Measurements from ENCODE around the gene CXCR5.
A peak's percentile ranks its signal among the peaks of the same experiment; 100 is the strongest.

The CXCR5 gene

DNA sequence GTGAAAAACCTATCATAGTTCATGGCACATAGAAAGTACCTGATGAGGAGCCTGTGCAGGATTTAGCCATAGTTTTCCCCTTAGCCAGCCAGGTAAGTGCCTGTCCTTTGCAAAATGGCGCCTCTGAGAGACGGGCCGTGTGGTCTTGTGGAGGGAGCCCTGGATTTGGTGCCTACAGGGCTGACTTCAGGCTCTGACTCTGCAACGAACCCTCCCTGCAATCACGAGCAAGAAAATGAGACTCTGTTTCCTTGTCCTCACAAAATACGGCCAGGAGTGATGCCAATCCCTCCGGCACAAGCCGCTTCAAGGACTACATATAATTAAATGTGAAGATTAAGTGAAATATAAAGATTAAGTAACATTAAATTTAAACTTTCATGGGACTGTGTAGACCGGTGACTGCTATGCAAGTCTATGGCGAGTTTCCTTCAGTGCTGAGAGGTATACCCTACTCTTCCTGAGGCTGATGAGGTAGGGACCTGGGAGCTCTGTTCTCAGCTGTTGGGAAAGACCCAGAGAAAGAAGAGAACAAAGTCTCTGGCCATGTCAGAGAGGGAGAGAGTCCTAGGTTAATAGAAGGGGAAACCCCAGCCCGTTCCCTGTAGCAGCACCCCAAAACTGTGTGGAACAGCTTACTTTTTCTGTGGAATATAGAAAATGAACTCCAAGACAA is 6.1 kb upstream of the CXCR5 start:
- no peak for DNase-seq

DNA sequence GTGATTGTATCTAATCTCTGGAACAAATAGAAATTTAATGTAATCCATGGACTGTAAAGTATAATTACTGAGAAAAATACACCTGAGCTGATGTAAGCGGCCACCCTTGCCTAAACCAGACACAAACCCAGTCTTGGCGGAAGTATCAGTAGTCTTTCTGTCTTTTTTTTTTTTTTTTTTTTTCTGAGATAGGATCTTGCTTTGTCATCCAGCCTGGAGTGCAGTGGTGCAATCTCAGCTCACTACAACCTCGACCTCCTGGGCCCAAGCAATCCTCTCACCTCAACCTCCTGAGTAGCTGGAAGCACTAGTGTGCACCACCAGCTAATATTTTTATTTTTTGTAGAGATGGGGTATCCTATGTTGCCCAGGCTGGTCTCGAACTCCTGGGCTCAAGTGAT is 5.5 kb upstream of the CXCR5 start:
- no peak for DNase-seq

DNA sequence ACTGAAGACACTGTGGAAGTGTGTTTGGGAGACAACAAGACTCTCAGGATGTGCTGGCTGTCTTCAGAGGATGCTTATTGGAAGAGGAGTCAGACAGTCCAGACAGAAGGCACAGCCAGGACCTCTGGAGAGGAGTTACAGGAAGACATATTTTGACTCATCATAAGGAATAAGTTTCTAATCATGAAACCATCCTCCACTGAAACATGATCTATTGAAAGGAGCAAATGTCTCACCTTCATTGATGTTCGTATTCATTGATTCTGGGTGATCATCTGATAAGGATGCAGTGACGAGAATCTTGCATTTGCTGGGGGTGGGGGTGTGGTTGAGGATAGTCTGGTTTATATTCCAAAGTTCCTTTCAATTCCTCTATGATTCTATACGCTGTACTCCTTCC is 2.5 kb upstream of the CXCR5 start:
- no peak for DNase-seq

DNA sequence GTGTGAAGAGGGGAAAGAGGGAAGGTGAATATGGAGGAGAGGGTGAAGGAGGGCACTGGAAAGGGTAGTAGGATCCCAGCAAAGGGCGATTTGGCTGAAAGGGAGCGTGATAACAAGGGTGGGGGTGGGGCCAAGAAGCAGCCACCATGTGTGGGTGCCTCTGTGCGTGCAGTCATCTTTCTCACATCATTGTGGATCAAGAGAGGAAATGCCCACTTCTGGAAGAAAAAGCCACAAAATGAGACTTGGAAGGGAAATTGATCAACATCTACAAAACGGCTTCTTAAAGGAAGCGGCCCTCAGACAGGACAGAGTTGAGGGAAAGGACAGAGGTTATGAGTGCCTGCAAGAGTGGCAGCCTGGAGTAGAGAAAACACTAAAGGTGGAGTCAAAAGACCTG is 1.2 kb upstream of the CXCR5 start:
- no peak for DNase-seq

DNA sequence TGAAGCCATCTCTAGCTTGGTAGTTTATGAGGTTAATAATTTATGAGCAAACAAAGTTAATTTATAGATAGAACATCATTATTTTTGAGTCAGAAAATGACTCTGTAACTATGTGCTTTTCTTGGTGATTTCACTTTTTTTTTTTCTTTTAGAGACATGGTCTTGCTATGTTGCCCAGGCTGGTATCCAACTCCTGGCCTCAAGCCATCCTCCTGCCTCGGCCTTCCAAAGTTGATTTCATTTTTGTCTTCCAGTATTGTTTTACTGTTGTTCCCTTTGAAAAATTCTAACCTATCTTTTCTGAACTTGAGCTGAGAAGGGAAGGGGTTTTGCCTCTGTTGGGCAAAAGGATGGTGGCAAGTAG is 706 bp upstream of the CXCR5 start:
- DNase-seq, result no peak

DNA sequence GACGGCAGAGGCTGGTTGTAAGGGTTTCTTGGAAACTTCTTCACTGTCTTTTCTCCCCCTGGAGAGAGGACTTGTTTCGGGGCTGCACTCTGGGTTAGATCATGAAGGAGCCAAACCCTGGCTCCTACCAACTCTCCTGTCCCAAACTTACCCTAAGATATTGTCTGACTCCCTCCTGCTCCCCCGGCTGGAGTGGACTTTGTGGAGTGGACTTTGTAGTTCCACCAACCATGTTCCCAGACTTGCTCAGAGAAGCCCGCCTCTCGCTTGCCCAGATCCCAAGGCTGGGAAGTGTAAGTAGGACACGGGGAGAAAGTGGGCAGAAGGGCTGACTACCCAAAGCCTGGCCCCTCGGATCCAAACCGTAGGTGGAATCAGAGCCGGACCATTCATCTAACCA is 1.2 kb downstream of the CXCR5 start:
- DNase-seq, result no peak

DNA sequence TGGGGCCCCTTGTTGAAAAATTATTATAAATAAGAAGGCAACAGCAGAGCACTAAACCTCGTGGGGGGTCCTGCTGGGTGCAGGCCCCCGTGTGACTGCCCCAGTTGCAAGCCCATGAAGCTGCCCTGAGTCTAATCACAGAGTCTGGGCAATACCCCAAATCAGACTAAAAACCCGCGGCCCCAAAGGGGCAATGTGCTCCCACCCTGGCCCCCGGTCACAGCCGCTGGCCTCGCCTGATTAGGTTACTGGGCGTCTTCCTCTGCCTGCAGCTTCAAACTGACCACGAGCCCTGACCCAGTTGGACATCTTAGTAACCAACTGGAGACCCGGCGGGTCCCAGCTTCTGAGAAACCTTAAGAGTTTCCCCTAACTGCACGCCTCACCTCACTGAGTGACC is 1.6 kb downstream of the CXCR5 start:
- no peak for DNase-seq

DNA sequence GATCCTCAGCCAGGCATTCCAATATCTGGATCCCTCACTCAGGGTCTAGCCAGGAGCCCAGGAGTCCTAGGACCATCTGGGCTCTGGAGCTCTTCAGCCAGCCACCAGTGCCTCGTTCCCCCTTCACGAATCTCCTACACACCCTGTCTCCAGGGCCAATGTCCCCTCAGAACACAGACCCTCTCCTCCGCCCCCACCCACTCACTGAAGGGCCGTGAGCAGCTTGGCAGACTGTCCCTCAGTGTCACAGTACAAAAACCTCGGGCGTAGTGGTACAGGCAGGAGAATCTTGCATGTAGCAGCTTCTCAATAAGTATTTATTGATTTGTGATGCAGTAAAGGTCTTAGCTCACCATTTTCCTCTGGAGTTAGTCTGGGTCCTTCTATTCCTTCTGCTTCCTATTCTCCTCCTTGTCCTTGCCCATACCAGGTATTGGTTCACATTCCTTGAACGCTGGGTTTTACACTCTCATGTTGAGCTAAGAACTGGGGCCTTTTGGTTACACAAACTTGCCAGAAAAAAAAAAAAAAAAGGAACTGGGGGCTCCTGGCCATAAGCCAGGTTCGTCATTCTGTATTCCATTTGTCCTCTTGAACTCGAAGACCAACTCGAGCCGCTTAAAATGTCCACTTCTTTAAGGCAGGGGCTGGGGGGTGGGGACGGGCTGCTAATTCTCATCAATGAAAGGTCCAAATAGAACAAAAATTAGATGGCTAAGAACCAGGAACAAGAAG is 2.3 kb downstream of the CXCR5 start:
- DNase-seq, result no peak

DNA sequence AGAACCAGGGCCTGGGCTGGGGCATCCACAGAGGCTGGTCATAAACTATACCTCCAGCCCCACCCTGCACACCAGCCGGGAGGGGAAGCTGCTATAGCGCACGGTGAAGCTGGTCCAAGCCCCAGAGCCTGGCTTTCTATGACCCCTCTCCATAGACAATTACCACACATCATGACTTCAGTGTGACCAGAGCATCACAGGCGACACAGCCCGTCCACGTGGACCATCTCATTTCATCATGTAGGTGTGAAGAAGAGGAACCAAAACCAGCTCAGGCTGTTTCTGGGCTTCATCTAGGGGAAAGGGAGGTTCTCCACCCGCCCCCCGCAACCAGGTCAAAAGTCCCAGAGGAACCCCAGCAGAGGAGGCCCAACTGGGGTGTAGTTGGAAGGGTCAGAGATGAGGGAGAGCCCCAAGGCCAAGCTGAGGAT is 3.0 kb downstream of the CXCR5 start:
- no peak for DNase-seq

DNA sequence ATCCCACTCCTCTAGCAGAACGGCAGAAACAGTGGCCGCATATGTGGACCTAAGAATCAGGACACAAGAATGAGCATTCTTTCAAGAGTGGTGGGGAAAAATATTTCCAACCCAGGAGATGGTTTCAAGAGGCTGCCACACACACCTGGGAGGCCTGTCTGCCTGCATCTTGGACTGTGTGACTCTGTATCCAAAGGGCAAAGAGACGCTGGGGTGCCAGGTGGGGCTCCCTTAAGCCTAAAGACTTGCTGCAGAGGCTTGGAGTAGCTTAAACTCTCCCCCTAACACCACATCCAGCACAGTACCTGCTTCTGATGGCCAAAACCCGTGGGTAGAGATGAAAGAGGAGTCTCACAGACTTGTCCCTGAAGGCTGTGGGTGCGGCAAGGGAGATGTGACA is 3.5 kb downstream of the CXCR5 start:
- no peak for DNase-seq

DNA sequence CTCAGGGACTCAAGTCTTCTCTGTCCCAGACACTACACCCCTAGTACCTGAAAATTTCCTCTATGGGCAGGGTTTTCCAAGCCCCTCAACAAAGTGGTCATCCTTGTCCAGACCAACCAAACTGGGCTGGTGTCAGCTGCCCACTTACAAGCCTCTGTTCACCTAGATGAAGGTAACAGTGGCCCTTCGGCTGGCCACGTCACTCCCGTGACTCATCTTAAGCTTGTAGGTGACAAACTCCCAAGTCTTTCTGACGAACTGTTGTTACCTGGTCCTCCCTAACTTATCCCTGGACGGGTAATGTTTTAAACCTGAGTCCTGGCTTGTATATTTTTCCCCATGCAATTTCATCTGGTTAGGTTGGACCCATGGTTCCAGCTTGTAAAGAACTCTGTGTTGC is 4.7 kb downstream of the CXCR5 start:
- no peak for DNase-seq

DNA sequence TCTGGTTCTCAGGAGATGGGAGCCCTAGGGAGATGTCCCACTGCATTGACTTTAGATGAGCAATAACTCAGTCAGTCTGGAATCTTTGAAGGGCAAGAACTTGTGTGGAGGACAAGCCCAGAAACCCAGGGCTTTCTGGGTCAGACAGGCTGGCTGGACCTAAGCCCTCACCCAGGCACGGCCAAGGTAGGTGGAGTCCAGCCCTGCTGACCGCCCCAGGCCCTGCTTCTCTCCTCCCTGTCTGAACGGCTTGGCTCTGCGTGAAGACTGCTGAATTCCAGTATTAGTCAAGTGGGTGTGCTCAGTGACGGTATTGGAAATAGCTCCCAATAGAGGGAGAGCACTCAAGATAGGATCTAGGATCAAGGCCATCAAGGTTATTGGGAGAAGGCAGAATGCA is 6.1 kb downstream of the CXCR5 start:
- no peak for DNase-seq

DNA sequence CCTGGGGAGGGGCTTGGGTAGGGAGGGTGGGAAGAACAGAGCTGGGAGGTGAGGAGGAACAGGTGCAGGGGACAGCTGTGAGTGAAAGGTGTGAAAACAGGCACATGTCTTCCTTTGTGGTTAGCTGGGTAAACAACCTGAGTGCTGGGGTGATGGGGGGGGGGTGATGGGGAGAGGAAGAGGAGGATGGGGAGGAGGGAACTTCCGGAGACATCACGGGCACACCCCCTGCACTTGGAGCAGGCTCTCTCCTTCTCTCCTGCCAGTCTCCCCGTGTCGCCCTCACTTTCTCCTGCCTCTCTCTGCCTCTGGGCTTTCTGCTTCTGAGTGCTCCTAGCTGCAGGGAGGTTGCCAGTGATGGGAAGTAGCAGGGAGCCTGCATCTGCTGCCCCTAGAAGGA is 8.8 kb downstream of the CXCR5 start:
- DNase-seq, result peak; percentile 54

DNA sequence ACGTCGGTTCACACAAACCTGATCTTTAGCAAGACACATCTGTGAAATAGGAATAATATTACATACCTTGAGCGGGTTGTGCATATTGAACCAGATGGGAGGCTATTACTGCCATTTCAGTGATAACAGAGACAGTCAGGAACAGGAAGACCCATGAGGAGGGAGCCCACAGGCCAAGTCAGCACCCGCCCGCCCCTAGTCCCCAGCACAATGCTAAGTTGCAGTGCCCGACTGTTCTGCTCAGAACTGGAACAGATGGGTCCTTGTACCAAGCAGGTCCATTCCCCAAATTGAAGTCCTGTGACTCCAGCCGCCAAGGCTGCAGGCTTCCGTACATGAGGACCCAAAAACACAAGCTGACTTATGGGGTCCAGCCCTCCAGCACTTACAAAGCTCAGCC is 9.3 kb downstream of the CXCR5 start:
- no peak for DNase-seq

DNA sequence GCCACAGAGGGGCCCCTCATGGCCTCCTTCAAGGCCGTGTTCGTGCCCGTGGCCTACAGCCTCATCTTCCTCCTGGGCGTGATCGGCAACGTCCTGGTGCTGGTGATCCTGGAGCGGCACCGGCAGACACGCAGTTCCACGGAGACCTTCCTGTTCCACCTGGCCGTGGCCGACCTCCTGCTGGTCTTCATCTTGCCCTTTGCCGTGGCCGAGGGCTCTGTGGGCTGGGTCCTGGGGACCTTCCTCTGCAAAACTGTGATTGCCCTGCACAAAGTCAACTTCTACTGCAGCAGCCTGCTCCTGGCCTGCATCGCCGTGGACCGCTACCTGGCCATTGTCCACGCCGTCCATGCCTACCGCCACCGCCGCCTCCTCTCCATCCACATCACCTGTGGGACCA is 10.0 kb downstream of the CXCR5 start:
- no peak for DNase-seq

DNA sequence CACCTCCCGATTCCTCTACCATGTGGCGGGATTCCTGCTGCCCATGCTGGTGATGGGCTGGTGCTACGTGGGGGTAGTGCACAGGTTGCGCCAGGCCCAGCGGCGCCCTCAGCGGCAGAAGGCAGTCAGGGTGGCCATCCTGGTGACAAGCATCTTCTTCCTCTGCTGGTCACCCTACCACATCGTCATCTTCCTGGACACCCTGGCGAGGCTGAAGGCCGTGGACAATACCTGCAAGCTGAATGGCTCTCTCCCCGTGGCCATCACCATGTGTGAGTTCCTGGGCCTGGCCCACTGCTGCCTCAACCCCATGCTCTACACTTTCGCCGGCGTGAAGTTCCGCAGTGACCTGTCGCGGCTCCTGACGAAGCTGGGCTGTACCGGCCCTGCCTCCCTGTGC is 10.5 kb downstream of the CXCR5 start:
- DNase-seq, result no peak

DNA sequence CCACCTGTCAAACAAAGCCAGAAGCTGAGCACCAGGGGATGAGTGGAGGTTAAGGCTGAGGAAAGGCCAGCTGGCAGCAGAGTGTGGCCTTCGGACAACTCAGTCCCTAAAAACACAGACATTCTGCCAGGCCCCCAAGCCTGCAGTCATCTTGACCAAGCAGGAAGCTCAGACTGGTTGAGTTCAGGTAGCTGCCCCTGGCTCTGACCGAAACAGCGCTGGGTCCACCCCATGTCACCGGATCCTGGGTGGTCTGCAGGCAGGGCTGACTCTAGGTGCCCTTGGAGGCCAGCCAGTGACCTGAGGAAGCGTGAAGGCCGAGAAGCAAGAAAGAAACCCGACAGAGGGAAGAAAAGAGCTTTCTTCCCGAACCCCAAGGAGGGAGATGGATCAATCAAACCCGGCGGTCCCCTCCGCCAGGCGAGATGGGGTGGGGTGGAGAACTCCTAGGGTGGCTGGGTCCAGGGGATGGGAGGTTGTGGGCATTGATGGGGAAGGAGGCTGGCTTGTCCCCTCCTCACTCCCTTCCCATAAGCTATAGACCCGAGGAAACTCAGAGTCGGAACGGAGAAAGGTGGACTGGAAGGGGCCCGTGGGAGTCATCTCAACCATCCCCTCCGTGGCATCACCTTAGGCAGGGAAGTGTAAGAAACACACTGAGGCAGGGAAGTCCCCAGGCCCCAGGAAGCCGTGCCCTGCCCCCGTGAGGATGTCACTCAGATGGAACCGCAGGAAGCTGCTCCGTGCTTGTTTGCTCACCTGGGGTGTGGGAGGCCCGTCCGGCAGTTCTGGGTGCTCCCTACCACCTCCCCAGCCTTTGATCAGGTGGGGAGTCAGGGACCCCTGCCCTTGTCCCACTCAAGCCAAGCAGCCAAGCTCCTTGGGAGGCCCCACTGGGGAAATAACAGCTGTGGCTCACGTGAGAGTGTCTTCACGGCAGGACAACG is 11.7 kb downstream of the CXCR5 start:
- DNase-seq, result no peak

DNA sequence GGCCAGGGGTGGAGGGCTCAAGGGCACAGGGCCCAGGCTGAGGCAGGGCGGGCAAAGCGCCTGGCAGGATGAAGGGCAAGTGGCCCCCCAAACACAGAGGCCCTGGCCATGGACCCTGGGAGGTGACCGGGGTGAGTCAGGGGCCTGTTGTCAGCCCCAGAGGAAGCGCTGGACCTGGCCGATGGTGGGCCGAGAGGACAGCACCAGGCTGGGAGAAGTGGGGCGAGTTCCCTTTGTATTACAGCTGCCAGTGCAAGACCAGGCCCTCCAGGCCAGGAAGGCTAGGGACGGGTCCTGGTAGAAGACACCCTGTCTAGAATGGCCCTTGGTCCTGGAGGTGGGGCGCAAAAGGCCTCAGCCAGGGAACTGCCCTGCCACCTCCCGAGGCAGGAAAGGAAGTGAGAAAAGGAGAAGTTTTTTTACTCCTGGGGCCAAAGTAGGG is 12.8 kb downstream of the CXCR5 start:
- no peak for DNase-seq

DNA sequence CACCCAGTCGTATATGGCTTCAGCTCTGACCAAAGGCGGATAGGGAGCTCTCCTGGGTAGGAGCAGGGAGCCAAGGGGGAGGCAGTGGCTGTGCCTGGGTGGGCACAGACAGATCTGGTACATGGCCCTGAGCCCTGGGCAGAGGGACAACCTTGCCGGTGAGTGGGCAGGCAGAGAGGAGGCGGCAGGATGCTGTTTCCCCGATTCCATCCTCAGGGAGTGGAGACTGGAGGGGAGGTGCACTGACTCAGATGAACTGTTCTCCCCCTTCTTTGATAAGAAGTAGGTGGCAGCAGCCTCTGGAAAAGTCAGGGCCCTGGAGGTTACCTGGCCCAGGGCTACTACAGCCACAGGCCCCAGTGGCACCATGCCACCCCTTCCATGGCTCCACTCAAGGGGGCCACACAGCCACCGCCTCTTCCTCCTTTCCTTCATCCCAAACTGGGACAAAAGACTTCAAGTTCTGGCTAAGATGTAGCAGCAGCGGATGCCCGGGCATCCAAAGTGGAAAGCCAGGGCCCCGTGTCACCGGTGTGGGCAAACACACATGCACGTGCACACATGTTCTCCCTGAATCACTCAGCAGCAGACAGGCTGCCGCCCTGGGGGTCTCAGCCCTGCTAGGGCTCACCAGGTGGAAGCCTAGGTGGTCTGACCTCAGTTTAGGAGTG is 13.4 kb downstream of the CXCR5 start:
- no peak for DNase-seq

DNA sequence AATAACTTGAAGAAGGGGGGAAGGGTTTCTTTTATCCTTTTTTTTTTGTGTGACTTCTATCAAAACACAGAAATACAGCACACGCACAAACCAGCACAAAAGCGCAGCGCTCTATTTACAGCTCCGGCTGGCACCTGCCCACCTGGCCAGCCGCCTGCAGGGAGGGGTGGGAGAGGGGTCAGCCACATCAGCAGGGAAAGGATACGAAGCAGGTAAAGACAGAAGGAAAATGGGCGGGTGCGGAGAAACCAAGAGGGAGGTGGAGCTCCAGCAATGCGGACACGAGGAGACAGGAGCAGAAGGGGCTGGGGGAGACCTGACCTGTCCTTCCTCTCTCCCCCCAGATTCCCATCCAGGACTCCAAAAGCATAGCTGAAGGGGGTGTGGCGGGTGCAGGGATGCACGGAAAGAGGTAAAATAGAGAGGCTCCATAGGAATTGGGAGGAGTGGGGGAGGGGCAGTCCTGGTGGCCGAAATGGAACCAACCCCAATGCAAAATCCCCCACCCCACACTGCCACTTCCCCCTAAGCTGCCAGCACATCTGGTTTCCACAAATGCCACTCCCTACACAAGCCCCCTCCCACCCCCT is 14.1 kb downstream of the CXCR5 start:
- no peak for DNase-seq

DNA sequence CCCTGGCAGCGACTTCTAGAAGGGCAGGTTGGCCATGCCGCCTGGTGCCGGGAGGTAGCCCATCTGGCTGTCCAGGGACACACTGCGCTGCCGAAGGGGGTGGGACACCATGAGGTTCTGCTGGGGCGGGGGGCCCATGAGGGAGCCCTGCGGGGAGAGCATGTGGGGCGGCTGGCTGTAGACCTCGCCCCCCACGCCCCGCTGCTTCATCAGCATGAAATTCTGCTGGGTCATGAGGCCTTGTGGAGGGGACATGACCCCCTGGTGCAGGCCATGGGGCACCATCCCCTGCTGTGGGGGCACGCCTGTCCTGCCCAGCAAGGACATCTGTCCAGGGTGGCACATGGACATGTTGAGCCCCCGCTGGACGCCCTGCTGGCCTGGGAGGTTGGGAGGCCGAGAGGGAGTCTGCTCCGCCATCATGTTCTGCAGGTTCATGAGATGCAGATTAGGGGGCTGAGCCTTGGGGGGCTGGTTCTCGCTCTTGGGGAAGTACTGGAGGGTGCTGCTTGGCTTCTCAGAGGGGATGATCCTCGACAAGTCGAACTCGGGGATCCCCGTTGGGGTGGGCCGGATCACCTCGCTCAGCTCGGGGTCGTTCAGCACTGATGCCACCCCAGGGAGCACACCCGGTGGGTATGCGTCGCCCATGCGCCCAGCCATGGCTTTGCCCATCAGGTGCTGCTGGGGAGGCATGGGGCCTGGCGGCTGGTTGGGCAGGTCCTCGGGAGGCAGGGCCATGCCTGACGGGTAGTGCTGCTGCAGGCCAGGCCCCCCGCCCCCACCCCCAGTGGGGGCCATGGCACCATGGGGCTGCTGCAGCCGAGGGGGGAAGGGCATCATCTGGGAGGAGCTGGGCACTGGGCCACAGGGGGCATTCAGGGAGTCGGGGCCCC is 15.0 kb downstream of the CXCR5 start:
- DNase-seq, result no peak

DNA sequence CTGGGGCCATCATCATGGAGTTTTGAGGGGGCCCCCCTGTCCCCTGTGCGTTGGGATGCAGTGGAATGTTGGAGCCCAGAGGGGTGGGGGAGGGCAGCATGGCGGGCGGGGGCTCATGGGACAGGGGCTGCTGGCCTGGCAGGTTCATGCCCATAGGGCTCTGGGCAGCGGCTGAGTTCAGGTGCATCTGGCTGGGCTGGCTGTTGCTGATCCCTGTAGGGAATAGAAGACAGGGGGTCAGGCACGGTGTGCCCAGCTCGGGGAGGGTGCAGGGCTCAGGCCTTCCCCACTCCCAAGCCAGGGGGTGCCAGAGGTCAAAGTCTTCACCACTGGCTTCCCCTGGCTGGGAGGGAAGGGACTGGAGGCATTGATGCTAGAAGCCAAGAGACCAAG is 15.6 kb downstream of the CXCR5 start:
- no peak for DNase-seq
